GDM1 (cell line): ENCODE measurements around the gene KDM1B.
"Not testable (repeated sequence)": the region's sequence is repeated elsewhere in the genome, so short reads cannot be mapped to it uniquely, and the experiment has no call there.

Source experiments
- DNase-seq: peaks from one replicate; lab custom pipeline; 2025; lab: John Stamatoyannopoulos, UW

KDM1B gene

GRCh38 chr6:18148304-18149025, 6.8 kb upstream of the KDM1B start:
- DNase-seq: no peak

- DNase-seq: not testable (repeated sequence)
These were observed 3.8 kb upstream of the KDM1B start for GRCh38 chr6:18151391-18151790.

- no peak for DNase-seq
These were observed 3.4 kb upstream of the KDM1B start for GRCh38 chr6:18151801-18152200.

- no peak for DNase-seq
These were observed 1.9 kb upstream of the KDM1B start for GRCh38 chr6:18153311-18153703.

- no peak for DNase-seq
These were observed 594 bp upstream of the KDM1B start, which contains the start of gene TPMT for GRCh38 chr6:18154507-18155149. Gene TPMT, minus strand, starts transcription at chr6:18155077. Its CDS starts 5,950 bp downstream, at chr6:18149127.

- DNase-seq: peak; percentile 13
These were observed 721 bp downstream of the KDM1B start for GRCh38 chr6:18155864-18156421.

- no peak for DNase-seq
These were observed 5.7 kb downstream of the KDM1B start for GRCh38 chr6:18160911-18161310.

GRCh38 chr6:18161431-18161830, 6.2 kb downstream of the KDM1B start:
- no peak for DNase-seq

- no peak for DNase-seq
These were observed 7.2 kb downstream of the KDM1B start for GRCh38 chr6:18162401-18162800.

GRCh38 chr6:18165751-18166150, 10.5 kb downstream of the KDM1B start:
- DNase-seq: no peak

GRCh38 chr6:18166312-18167036, 11.3 kb downstream of the KDM1B start:
- no peak for DNase-seq

GRCh38 chr6:18168264-18168663, 13.0 kb downstream of the KDM1B start:
- no peak for DNase-seq

- DNase-seq: no peak
These were observed 16.6 kb downstream of the KDM1B start for GRCh38 chr6:18171871-18172270.

- DNase-seq: not testable (repeated sequence)
These were observed 21.0 kb downstream of the KDM1B start for GRCh38 chr6:18176198-18176597.

- no peak for DNase-seq
These were observed 22.2 kb downstream of the KDM1B start for GRCh38 chr6:18177286-18177965.

GRCh38 chr6:18178960-18179615, 23.9 kb downstream of the KDM1B start:
- DNase-seq: no peak

- DNase-seq: no peak
These were observed 24.6 kb downstream of the KDM1B start for GRCh38 chr6:18179770-18180356.

- DNase-seq: no peak
These were observed 27.3 kb downstream of the KDM1B start for GRCh38 chr6:18182568-18182967.

- no peak for DNase-seq
These were observed 28.5 kb downstream of the KDM1B start for GRCh38 chr6:18183766-18184165.

- DNase-seq: no peak
These were observed 30.4 kb downstream of the KDM1B start for GRCh38 chr6:18185624-18186023.

GRCh38 chr6:18186033-18186432, 30.8 kb downstream of the KDM1B start:
- DNase-seq: no peak
